PC-9 (cell line): ENCODE results near the gene ESRP2.

ENCODE experiments used
- EZH2 ChIP-seq: fragments of 200-600 bp; sonication (generic); IDR thresholded peaks from 2 replicates; pipeline ENCODE4 v1.8.0; 2017; ENCODE audit warnings: antibody characterized with exemption, low read depth
- TF ChIP-seq, protein P1 (sequence below): fragments of 200-600 bp; sonication (generic); conservative IDR thresholded peaks from 2 replicates; pipeline ENCODE4 v1.6.1; 2017; ENCODE audit warnings: mixed run types, antibody characterized with exemption, mild to moderate bottlenecking, moderate library complexity

DNA sequence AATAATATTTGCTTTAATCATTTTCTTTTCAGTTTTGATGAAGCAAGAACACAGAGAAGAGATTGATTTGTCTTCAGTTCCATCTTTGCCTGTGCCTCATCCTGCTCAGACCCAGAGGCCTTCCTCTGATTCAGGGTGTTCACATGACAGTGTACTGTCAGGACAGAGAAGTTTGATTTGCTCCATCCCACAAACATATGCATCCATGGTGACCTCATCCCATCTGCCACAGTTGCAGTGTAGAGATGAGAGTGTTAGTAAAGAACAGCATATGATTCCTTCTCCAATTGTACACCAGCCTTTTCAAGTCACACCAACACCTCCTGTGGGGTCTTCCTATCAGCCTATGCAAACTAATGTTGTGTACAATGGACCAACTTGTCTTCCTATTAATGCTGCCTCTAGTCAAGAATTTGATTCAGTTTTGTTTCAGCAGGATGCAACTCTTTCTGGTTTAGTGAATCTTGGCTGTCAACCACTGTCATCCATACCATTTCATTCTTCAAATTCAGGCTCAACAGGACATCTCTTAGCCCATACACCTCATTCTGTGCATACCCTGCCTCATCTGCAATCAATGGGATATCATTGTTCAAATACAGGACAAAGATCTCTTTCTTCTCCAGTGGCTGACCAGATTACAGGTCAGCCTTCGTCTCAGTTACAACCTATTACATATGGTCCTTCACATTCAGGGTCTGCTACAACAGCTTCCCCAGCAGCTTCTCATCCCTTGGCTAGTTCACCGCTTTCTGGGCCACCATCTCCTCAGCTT, 45.0 kb downstream of the ESRP2 start:
- TF ChIP-seq, protein P1, sequence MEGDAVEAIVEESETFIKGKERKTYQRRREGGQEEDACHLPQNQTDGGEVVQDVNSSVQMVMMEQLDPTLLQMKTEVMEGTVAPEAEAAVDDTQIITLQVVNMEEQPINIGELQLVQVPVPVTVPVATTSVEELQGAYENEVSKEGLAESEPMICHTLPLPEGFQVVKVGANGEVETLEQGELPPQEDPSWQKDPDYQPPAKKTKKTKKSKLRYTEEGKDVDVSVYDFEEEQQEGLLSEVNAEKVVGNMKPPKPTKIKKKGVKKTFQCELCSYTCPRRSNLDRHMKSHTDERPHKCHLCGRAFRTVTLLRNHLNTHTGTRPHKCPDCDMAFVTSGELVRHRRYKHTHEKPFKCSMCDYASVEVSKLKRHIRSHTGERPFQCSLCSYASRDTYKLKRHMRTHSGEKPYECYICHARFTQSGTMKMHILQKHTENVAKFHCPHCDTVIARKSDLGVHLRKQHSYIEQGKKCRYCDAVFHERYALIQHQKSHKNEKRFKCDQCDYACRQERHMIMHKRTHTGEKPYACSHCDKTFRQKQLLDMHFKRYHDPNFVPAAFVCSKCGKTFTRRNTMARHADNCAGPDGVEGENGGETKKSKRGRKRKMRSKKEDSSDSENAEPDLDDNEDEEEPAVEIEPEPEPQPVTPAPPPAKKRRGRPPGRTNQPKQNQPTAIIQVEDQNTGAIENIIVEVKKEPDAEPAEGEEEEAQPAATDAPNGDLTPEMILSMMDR: no peak
- no peak for TF ChIP-seq EZH2
